IMR-90 (cell line): ENCODE data around the gene CELSR1. TPM values are rescaled to one million over a fixed set of nuclear protein-coding genes. Genes with fewer than 3 reads are reported as not detected.

ENCODE experiments used
- ATAC-seq: fragments of 200-7000 bp; cut with Tn5 transposase; 2 replicates; pipeline ENCODE4 v1.9.1; 2020; ENCODE audit warnings: low read depth, mild to moderate bottlenecking, moderate library complexity
- BruUV-seq: library from RNA; stranded (reverse); fragments of 400-500 nt; replicated peaks from 2 replicates; lab custom pipeline; 2021; lab: Mats Ljungman, UMichigan
- CTCF ChIA-PET: fragments of 300-600 bp; formaldehyde crosslinking; extraction: SDS; loops from one replicate; lab custom pipeline; 2021; ENCODE audit warnings: antibody characterized with exemption; lab: Yijun Ruan, JAX
- POLR2A ChIA-PET: fragments of 300-600 bp; sonication (Branson Sonifier 250); formaldehyde crosslinking; loops from one replicate; lab custom pipeline; 2022; ENCODE audit warnings: antibody characterized with exemption; ENCODE audit not compliant: unreplicated experiment; lab: Charles Lee
- DNase-seq: peaks from one replicate; pipeline ENCODE4 v3.0.0; 2013
- H2AFZ ChIP-seq: replicated peaks from 2 replicates; pipeline ENCODE3; 2013; ENCODE audit warnings: low read length, mild to moderate bottlenecking; ENCODE audit not compliant: poor library complexity
- H2AK5ac ChIP-seq: 2 replicates; pipeline ENCODE4 v1.6.1; 2013; ENCODE audit warnings: low read depth, low read length, inconsistent platforms
- H2AK9ac ChIP-seq: replicated peaks from 2 replicates; pipeline ENCODE3; 2013; ENCODE audit warnings: mild to moderate bottlenecking, low read depth, low read length, moderate library complexity; ENCODE audit not compliant: poor library complexity
- H2BK120ac ChIP-seq: 2 replicates; pipeline ENCODE4 v1.6.1; 2013; ENCODE audit warnings: low read depth, low read length, inconsistent platforms
- H2BK15ac ChIP-seq: 3 replicates; pipeline ENCODE4 v1.6.1; 2013; ENCODE audit warnings: low read depth, low read length, inconsistent platforms
- H2BK20ac ChIP-seq: 2 replicates; pipeline ENCODE4 v1.6.1; 2013; ENCODE audit warnings: low read depth, mild to moderate bottlenecking, inconsistent platforms, low read length, moderate library complexity
- H2BK5ac ChIP-seq: 2 replicates; pipeline ENCODE4 v1.6.1; 2013; ENCODE audit warnings: mild to moderate bottlenecking, low read depth, low read length, inconsistent platforms; ENCODE audit not compliant: poor library complexity, severe bottlenecking
- H3K14ac ChIP-seq: replicated peaks from 2 replicates; pipeline ENCODE4 v1.6.1; 2013; ENCODE audit warnings: low read depth, low read length, inconsistent platforms
- H3K18ac ChIP-seq: 2 replicates; pipeline ENCODE4 v1.6.1; 2013; ENCODE audit warnings: low read depth, low read length, control low read depth
- H3K23ac ChIP-seq: 2 replicates; pipeline ENCODE4 v1.6.1; 2013; ENCODE audit warnings: low read depth, low read length, inconsistent platforms
- H3K27ac ChIP-seq: 2 replicates; pipeline ENCODE4 v1.5.1; 2013; ENCODE audit warnings: mild to moderate bottlenecking, control low read depth, low read length; ENCODE audit not compliant: insufficient read depth
- H3K27me3 ChIP-seq: 2 replicates; pipeline ENCODE4 v1.6.1; 2013; ENCODE audit warnings: low read length; ENCODE audit not compliant: control insufficient read depth, insufficient read depth
- H3K36me3 ChIP-seq: 2 replicates; pipeline ENCODE4 v1.6.1; 2013; ENCODE audit warnings: low read length, mixed read lengths; ENCODE audit not compliant: control insufficient read depth, insufficient read depth
- H3K4ac ChIP-seq: 2 replicates; pipeline ENCODE4 v1.6.1; 2013; ENCODE audit warnings: low read depth, low read length, inconsistent platforms
- H3K4me1 ChIP-seq: 2 replicates; pipeline ENCODE4 v1.6.1; 2013; ENCODE audit warnings: low read length, mixed read lengths; ENCODE audit not compliant: control insufficient read depth, insufficient read depth
- H3K4me2 ChIP-seq: 2 replicates; pipeline ENCODE4 v1.6.1; 2013; ENCODE audit warnings: low read depth, mild to moderate bottlenecking, control low read depth, low read length, moderate library complexity
- H3K4me3 ChIP-seq: 2 replicates; pipeline ENCODE4 v1.5.1; 2013; ENCODE audit warnings: low read depth, mild to moderate bottlenecking, control low read depth, low read length, moderate library complexity; ENCODE audit not compliant: insufficient read depth
- H3K56ac ChIP-seq: 2 replicates; pipeline ENCODE4 v1.6.1; 2013; ENCODE audit warnings: low read length, inconsistent platforms; ENCODE audit not compliant: insufficient read depth; ENCODE audit errors: extremely low read depth
- H3K79me1 ChIP-seq, 2 experiments: 2 replicates each; pipeline ENCODE4 v1.6.1; 2013; ENCODE audit warnings: low read length in 2 of 2, inconsistent platforms in 1 of 2, low read depth in 1 of 2
- H3K9ac ChIP-seq: 2 replicates; pipeline ENCODE4 v1.6.1; 2013; ENCODE audit warnings: low read depth, low read length, control low read depth
- H3K9me1 ChIP-seq: 2 replicates; pipeline ENCODE4 v1.6.1; 2013; ENCODE audit warnings: low read length, inconsistent platforms; ENCODE audit not compliant: insufficient read depth
- H3K9me3 ChIP-seq: 2 replicates; pipeline ENCODE4 v1.6.1; 2013; ENCODE audit warnings: low read length; ENCODE audit not compliant: control insufficient read depth, insufficient read depth
- H4K20me1 ChIP-seq: 2 replicates; pipeline ENCODE4 v1.6.1; 2013; ENCODE audit warnings: low read length, inconsistent platforms; ENCODE audit not compliant: insufficient read depth
- H4K5ac ChIP-seq: 2 replicates; pipeline ENCODE4 v1.6.1; 2013; ENCODE audit warnings: mild to moderate bottlenecking, low read depth, low read length, control low read depth
- H4K8ac ChIP-seq, 2 experiments: 2 replicates each; pipeline ENCODE4 v1.6.1; 2013; ENCODE audit warnings: low read depth in 2 of 2, low read length in 2 of 2, control low read depth in 1 of 2, inconsistent platforms in 1 of 2
- H4K91ac ChIP-seq: 2 replicates; pipeline ENCODE4 v1.6.1; 2013; ENCODE audit warnings: low read depth, low read length, inconsistent platforms; ENCODE audit not compliant: insufficient read depth
- BHLHE40 ChIP-seq: fragments of 150-350 bp; IDR thresholded peaks from 2 replicates; pipeline ENCODE4 v1.6.1; 2016; ENCODE audit warnings: mild to moderate bottlenecking, low read depth, low read length
- CEBPB ChIP-seq: IDR thresholded peaks from 2 replicates; pipeline ENCODE4 v1.6.1; 2012; ENCODE audit warnings: low read depth, low read length, improper control_type of control experiment
- CHD1 ChIP-seq: IDR thresholded peaks from 2 replicates; pipeline ENCODE4 v1.6.1; 2012; ENCODE audit warnings: low read depth, low read length, improper control_type of control experiment
- FOS ChIP-seq: fragments of 150-350 bp; IDR thresholded peaks from 2 replicates; pipeline ENCODE4 v1.6.1; 2016; ENCODE audit warnings: low read depth, low read length
- MAFK ChIP-seq: IDR thresholded peaks from 2 replicates; pipeline ENCODE4 v1.6.1; 2012; ENCODE audit warnings: low read depth, low read length, improper control_type of control experiment
- MAZ ChIP-seq: IDR thresholded peaks from 2 replicates; pipeline ENCODE4 v1.6.1; 2012; ENCODE audit warnings: low read depth, mild to moderate bottlenecking, low read length, improper control_type of control experiment, moderate library complexity, borderline replicate concordance
- MXI1 ChIP-seq: IDR thresholded peaks from 2 replicates; pipeline ENCODE4 v1.6.1; 2012; ENCODE audit warnings: low read depth, mild to moderate bottlenecking, low read length, moderate library complexity, borderline replicate concordance
- RAD21 ChIP-seq: IDR thresholded peaks from 2 replicates; pipeline ENCODE4 v1.6.1; 2012; ENCODE audit warnings: low read length, improper control_type of control experiment
- SMC3 ChIP-seq: fragments of 150-350 bp; IDR thresholded peaks from 2 replicates; pipeline ENCODE4 v1.6.1; 2016; ENCODE audit warnings: low read depth, mild to moderate bottlenecking, antibody characterized with exemption, low read length, moderate library complexity
- WGBS, 2 experiments: methylation state at CpG; one replicate each; pipeline versions ENCODE4 v1.1.5 to v1.1.7; 2013; ENCODE audit warnings: missing lambda C conversion rate in 2 of 2; ENCODE audit not compliant: insufficient read length in 1 of 2; ENCODE audit errors: extremely low coverage in 2 of 2; 5-methylcytosine and 5-hydroxymethylcytosine counted together
- dilution Hi-C: fragments of 300-500 bp; cut with HindIII; formaldehyde crosslinking; loops from one replicate; pipeline ENCODE4 v1.14.3; 2018; ENCODE audit warnings: low sequenced_read_pairs; ENCODE audit not compliant: unreplicated experiment
- in situ Hi-C: fragments of 300-500 bp; cut with MboI; formaldehyde crosslinking; loops from 3 replicates; pipeline ENCODE4 v1.14.3; 2019; ENCODE audit warnings: low sequenced_read_pairs, inconsistent platforms, mixed read lengths
- intact Hi-C: fragments of 100-400 bp; cut with micrococcal nuclease; formaldehyde crosslinking; loops from 2 replicates; pipeline ENCODE4 v1.10.0; 2022
- polyA plus RNA-seq, 3 experiments: library from polyadenylated mRNA; depleted of rRNA; stranded (reverse); fragments of >200 nt; gene quantifications; 2 replicates each; pipeline ENCODE4 v1.2.3, GENCODE V29; 2012; ENCODE audit warnings: low replicate concordance in 1 of 3
- total RNA-seq: library from RNA; depleted of rRNA; stranded (reverse); fragments of >200 nt; gene quantifications from 2 replicates; pipeline ENCODE4 v1.2.3, GENCODE V29; 2012
- TF ChIP-seq, protein P1 (sequence below): fragments of 150-350 bp; IDR thresholded peaks from 2 replicates; pipeline ENCODE4 v1.6.1; 2016; ENCODE audit warnings: low read depth, mild to moderate bottlenecking, low read length, moderate library complexity, borderline replicate concordance
- TF ChIP-seq, protein P2 (sequence below): conservative IDR thresholded peaks from 2 replicates; pipeline ENCODE4 v1.5.1; 2012; ENCODE audit warnings: mild to moderate bottlenecking, low read depth, low read length, improper control_type of control experiment
- TF ChIP-seq, protein P3 (sequence below): fragments of 150-350 bp; IDR thresholded peaks from 2 replicates; pipeline ENCODE4 v1.6.1; 2017; ENCODE audit warnings: mild to moderate bottlenecking, antibody characterized with exemption, low read length, low read depth

Gene CELSR1
- total and polyA plus RNA-seq, 2 of the 4 experiments (the other 2 are of a cell fraction): 0.36 to 0.82 TPM

DNA sequence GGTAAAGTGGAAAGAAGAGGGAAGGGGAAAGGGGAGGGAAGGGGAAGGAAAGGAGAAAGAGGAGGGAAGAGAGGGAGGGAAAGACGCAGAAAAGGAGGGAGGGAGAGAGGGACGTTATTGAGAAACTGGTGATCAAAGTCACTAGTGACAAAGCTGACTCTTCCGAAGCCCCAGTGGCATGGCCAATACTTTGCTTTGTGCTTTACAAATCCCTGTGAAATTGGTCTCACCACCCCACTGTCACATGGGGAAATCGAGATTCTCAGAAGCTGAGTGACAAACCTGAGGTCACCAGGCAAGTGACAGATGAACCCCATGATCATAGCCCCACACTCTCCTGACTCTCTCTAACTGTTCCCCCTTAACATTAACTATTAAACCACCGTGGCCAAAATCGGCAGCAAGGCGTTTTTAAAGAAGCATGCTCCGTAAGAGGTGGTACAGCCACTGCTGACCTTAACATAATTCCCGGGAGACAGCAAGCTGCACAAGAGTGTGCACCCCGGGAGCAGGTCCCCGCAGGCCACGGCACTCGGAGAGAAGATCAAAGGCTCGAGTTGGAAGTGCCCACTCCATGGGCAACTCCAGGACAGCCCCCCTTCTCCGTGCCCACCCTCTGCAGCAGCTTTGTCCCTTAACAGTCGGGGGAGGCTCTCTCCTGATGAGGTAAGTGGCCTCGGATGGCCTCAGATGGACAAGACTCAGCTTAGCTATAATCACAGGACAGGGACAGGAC lies 34.8 kb downstream of the CELSR1 start (continued):
- TF ChIP-seq RAD21: no peak

DNA sequence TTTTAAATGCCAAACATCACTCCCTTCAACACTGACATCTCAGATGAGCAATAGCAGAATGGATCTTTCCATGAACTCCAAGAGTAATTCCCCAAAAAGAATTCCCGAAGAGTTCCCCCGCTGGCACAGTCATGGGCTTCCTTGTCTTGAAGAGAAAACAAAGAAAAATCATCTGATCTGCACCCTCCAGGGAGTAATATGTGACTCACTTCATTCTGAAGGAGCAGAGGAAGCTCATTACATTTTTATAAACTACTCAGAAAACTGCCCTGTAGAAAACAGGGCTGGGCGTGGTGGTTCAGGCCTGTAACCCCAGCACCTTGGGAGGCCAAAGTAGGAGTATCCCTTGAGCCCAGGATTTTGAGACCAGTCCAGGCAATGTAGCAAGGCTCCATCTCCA lies 35.7 kb downstream of the CELSR1 start:
- POLR2A ChIA-PET: no interaction called here
- no peak overlapping the region for H3K14ac ChIP-seq
- H2AK9ac ChIP-seq: peak overlapping the region; percentile 74
- H3K4me2 ChIP-seq: no peak overlapping the region; the same call in 1 of the 2 replicates
- no peak overlapping the region for H2AK5ac ChIP-seq
- no peaks in the 10 kb centered on the region for H3K79me1 ChIP-seq
- intact Hi-C loops (no loop called here), dilution Hi-C loops (no loop called here), in situ Hi-C loops (no loop called here)
- H3K9ac ChIP-seq: no peak overlapping the region
- ATAC-seq: peak; percentile 91
- H3K4ac ChIP-seq: peak overlapping the region; percentile 45; the same call in 1 of the 2 replicates
- CTCF ChIA-PET: no interaction called here
- no peak overlapping the region for H2BK5ac ChIP-seq
- H3K4me1 ChIP-seq: peaks cover 5% of the 10 kb centered on the region; the same call in 1 of the 2 replicates
- H3K4me3 ChIP-seq: no peak overlapping the region
- peaks cover 4% of the 10 kb centered on the region; the same call in 1 of the 2 replicates for H3K27me3 ChIP-seq
- peak overlapping the region; percentile 40; the same call in 1 of the 2 replicates for H2BK20ac ChIP-seq
- no peaks in the 10 kb centered on the region for H3K36me3 ChIP-seq
- no CpG with 5 or more reads among the region's 3 CpGs for WGBS, 2 experiments
- no TSS peak for BruUV-seq
- no peak overlapping the region for H3K23ac ChIP-seq
- no peak overlapping the region for H2BK15ac ChIP-seq
- H4K5ac ChIP-seq: no peak overlapping the region
- peak overlapping the region; percentile 73; the same call in 1 of the 2 replicates for H2BK120ac ChIP-seq
- peak; percentile 76 for DNase-seq
- H4K8ac ChIP-seq: peak overlapping the region in 1 of 2 experiments; percentile 74; a peak in 1 of 4 replicates
- H3K27ac ChIP-seq: no peak overlapping the region
- no peak overlapping the region for H3K56ac ChIP-seq
- H2AFZ ChIP-seq: peak overlapping the region; percentile 88
- peaks cover 2% of the 10 kb centered on the region; the same call in 1 of the 2 replicates for H3K9me1 ChIP-seq
- H3K9me3 ChIP-seq: no peaks in the 10 kb centered on the region
- H4K20me1 ChIP-seq: no peaks in the 10 kb centered on the region
- no peak overlapping the region; the same call in 1 of the 2 replicates for H3K18ac ChIP-seq
- peak overlapping the region; percentile 10; the same call in 1 of the 2 replicates for H4K91ac ChIP-seq
- TF ChIP-seq, protein P1, sequence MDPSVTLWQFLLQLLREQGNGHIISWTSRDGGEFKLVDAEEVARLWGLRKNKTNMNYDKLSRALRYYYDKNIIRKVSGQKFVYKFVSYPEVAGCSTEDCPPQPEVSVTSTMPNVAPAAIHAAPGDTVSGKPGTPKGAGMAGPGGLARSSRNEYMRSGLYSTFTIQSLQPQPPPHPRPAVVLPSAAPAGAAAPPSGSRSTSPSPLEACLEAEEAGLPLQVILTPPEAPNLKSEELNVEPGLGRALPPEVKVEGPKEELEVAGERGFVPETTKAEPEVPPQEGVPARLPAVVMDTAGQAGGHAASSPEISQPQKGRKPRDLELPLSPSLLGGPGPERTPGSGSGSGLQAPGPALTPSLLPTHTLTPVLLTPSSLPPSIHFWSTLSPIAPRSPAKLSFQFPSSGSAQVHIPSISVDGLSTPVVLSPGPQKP: no peak
- TF ChIP-seq CHD1 (no peak), FOS (no peak), SMC3 (no peak), MAFK (no peak), MAZ (no peak), RAD21 (no peak), CEBPB (no peak), BHLHE40 (no peak), MXI1 (no peak)
- TF ChIP-seq, protein P2, sequence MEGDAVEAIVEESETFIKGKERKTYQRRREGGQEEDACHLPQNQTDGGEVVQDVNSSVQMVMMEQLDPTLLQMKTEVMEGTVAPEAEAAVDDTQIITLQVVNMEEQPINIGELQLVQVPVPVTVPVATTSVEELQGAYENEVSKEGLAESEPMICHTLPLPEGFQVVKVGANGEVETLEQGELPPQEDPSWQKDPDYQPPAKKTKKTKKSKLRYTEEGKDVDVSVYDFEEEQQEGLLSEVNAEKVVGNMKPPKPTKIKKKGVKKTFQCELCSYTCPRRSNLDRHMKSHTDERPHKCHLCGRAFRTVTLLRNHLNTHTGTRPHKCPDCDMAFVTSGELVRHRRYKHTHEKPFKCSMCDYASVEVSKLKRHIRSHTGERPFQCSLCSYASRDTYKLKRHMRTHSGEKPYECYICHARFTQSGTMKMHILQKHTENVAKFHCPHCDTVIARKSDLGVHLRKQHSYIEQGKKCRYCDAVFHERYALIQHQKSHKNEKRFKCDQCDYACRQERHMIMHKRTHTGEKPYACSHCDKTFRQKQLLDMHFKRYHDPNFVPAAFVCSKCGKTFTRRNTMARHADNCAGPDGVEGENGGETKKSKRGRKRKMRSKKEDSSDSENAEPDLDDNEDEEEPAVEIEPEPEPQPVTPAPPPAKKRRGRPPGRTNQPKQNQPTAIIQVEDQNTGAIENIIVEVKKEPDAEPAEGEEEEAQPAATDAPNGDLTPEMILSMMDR: no peak
- TF ChIP-seq, protein P3, sequence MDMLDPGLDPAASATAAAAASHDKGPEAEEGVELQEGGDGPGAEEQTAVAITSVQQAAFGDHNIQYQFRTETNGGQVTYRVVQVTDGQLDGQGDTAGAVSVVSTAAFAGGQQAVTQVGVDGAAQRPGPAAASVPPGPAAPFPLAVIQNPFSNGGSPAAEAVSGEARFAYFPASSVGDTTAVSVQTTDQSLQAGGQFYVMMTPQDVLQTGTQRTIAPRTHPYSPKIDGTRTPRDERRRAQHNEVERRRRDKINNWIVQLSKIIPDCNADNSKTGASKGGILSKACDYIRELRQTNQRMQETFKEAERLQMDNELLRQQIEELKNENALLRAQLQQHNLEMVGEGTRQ: no peak
